Right lobe of liver (tissue), 6 donors: ENCODE measurements around the gene FGF5. TPM values are rescaled to one million over a fixed set of nuclear protein-coding genes. Genes with fewer than 3 reads are reported as not detected.

Experiments used
- ATAC-seq, 4 donors: fragments of 200-7000 bp; cut with Tn5 transposase; one replicate each; pipeline ENCODE4 v1.9.1; 2020; ENCODE audit warnings: mild to moderate bottlenecking in 4 of 4, moderate library complexity in 4 of 4
- DNase-seq, 3 donors: peaks; one replicate each; pipeline ENCODE4 v3.0.0-alpha.2; 2020
- H3K27ac ChIP-seq, 3 donors: fragments of 200-600 bp; one replicate each; pipeline ENCODE4 v1.8.0; 2022
- H3K27me3 ChIP-seq, 2 donors: fragments of 200-600 bp; one replicate each; pipeline ENCODE4 v1.8.0; 2022
- H3K36me3 ChIP-seq, 4 donors: fragments of 200-600 bp; sonication (generic) in 1 of 4; one replicate each; pipeline versions ENCODE4 v1.5.1 to v1.8.0; 2017 to 2022; ENCODE audit warnings: control low read depth in 1 of 4
- H3K4me1 ChIP-seq, 4 donors: fragments of 200-600 bp; sonication (generic) in 1 of 4; one replicate each; pipeline versions ENCODE4 v1.5.1 to v1.8.0; 2017 to 2022; ENCODE audit warnings: control low read depth in 1 of 4
- H3K4me3 ChIP-seq, 3 donors: fragments of 200-600 bp; one replicate each; pipeline ENCODE4 v1.8.0; 2022
- H3K9me3 ChIP-seq, 4 donors: fragments of 200-600 bp; sonication (generic) in 1 of 4; one replicate each; pipeline versions ENCODE4 v1.5.1 to v1.8.0; 2017 to 2022; ENCODE audit warnings: control low read depth in 1 of 4
- POLR2A ChIP-seq: fragments of 450-650 bp; IDR thresholded peaks from one replicate; pipeline ENCODE4 v1.6.1; 2017; ENCODE audit warnings: antibody characterized with exemption, mild to moderate bottlenecking
- WGBS: methylation state at CpG from one replicate; pipeline ENCODE4 v1.1.6; 2018; ENCODE audit warnings: low coverage, low lambda C conversion rate; ENCODE audit not compliant: insufficient coverage; ENCODE audit errors: missing lambda C conversion rate; 5-methylcytosine and 5-hydroxymethylcytosine counted together
- intact Hi-C, 2 donors: fragments of 100-400 bp; cut with DNase I; formaldehyde crosslinking; loops; one replicate each; pipeline versions ENCODE4 v1.11.2 to v1.14.1; 2022
- total RNA-seq, 6 experiments: library from RNA; depleted of rRNA in 2 of 6; stranded (reverse); fragments of >200 nt in 2 of 6; fragmentation: NEBNext Ultra II Directional in 3 of 6; extraction: Animal tissue kit (Norgen Biotek cat#: 25700) in 3 of 6; gene quantifications; one replicate each; pipeline versions ENCODE4 v1.1.0 to v1.2.4, GENCODE V29; 2016 to 2023
- TF ChIP-seq, protein P1 (sequence below), 4 donors: fragments of 200-600 bp in 3 of 4; fragments of 450-650 bp in 1 of 4; IDR thresholded peaks; one replicate each; pipeline versions ENCODE4 v1.5.1 to v1.8.0; 2016 to 2022; ENCODE audit warnings: antibody characterized with exemption in 4 of 4, mild to moderate bottlenecking in 2 of 4
- donor health status: DM: no; HTN: yes; CAD: no.
- donor health status: DM: no; HTN: no; CAD: no.
- donor health status: DM: no; HTN: no; CAD: no.
- donor health status: DM: no; HTN: yes; CAD: no.
- donor health status: DM: no; HTN: yes; CAD: no.

The FGF5 gene
- total RNA-seq, 6 experiments from 2014 or later, result not detected

DNA sequence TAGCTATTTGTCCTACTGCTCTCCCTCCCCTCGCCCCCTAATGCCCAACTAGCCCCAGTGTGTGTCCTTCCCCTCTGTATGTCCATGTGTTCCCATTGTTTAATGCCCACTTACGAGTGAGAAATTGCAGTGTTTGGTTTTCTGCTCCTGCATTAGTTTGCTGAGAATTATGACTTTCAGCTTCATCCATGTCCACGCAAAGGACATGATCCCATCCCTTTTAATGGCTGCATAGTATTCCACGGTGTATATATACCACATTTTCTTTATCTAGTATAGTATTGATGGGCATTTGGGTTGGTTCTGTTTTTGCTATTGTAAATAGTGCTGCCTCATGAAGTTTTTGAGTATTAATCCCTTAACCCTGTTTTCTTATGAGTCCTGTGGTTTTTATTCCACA, 35.4 kb downstream of the FGF5 start:
- Histone ChIP-seq H3K4me1 (no peaks in the 10 kb centered on the region), H3K4me3 (no peak overlapping the region), H3K36me3 (no peaks in the 10 kb centered on the region), H3K9me3 (no peaks in the 10 kb centered on the region), H3K27ac (no peak overlapping the region), H3K27me3 (peaks cover 0 to 5% of the 10 kb centered on the region in 2 donors)
- 70% methylated on average over 4 of the region's 4 CpGs for WGBS
- ATAC-seq, result no peak
- no peak for DNase-seq
- intact Hi-C loops, result no loop called here
- no peak for TF ChIP-seq POLR2A
- TF ChIP-seq, protein P1, sequence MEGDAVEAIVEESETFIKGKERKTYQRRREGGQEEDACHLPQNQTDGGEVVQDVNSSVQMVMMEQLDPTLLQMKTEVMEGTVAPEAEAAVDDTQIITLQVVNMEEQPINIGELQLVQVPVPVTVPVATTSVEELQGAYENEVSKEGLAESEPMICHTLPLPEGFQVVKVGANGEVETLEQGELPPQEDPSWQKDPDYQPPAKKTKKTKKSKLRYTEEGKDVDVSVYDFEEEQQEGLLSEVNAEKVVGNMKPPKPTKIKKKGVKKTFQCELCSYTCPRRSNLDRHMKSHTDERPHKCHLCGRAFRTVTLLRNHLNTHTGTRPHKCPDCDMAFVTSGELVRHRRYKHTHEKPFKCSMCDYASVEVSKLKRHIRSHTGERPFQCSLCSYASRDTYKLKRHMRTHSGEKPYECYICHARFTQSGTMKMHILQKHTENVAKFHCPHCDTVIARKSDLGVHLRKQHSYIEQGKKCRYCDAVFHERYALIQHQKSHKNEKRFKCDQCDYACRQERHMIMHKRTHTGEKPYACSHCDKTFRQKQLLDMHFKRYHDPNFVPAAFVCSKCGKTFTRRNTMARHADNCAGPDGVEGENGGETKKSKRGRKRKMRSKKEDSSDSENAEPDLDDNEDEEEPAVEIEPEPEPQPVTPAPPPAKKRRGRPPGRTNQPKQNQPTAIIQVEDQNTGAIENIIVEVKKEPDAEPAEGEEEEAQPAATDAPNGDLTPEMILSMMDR (IDR thresholded peaks at IDR 0.05), result no peak

DNA sequence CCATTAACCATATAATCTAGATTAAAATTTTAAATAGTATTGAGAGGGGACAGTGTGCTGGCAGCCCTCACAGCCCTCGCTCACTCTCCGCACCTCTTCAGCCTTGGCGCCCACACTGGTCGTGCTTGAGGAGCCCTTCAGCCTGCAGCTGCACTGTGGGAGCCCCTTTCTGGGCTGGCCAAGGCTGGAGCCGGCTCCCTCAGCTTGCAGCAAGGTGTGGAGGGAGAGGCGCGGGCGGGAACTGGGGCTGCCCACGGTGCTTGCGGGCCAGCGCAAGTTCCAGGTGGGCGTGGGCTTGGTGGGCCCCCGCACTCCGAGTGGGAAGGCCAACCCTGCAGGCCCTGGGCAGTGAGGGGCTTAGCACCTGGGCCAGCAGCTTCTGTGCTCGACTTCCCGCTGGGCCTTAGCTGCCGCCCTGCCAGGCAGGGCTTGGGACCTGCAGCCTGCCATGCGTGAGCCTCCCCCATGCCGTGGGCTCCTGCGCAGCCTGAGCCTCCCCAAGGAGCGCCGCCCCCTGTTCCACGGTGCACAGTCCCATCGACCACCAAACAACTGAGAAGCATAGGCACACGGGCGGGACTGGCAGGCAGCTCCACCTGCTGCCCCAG, 36.3 kb downstream of the FGF5 start:
- TF ChIP-seq, protein P1 (IDR thresholded peaks at IDR 0.05), result no peak
- no peak for TF ChIP-seq POLR2A
- no peak overlapping the region for H3K27ac ChIP-seq
- no peaks in the 10 kb centered on the region for H3K9me3 ChIP-seq
- peaks cover 0 to 5% of the 10 kb centered on the region in 2 donors for H3K27me3 ChIP-seq
- WGBS, result 63% methylated on average over 5 of the region's 26 CpGs
- intact Hi-C loops, result no loop called here
- ATAC-seq (no peak), DNase-seq (no peak)
- no peak overlapping the region for H3K4me3 ChIP-seq
- H3K36me3 ChIP-seq, result no peaks in the 10 kb centered on the region
- H3K4me1 ChIP-seq, result no peaks in the 10 kb centered on the region

DNA sequence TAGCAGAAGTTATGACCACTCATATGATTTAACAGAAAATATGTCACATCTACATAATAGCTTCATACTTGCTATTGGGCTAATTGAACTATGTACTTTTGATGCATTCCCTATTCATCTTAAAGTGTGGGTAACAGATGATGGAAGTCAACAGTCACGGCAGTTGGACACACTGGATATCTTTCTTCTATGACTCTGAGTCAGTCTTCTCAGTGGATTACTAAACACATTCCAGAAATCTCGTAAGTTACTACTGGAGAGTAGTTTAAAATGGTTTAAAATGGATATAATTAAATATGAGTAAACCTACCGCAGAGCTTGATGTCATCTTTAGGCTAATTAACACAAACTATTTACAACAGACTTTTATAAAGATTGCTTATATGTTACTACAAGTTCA, 39.0 kb downstream of the FGF5 start:
- H3K4me3 ChIP-seq, result no peak overlapping the region
- intact Hi-C loops, result no loop called here
- ATAC-seq, result no peak
- no peak for DNase-seq
- WGBS, result 62% methylated on average over 3 of the region's 3 CpGs
- TF ChIP-seq, protein P1 (IDR thresholded peaks at IDR 0.05), result no peak
- TF ChIP-seq POLR2A, result no peak
- H3K4me1 ChIP-seq, result no peaks in the 10 kb centered on the region
- peaks cover 0 to 5% of the 10 kb centered on the region in 2 donors for H3K27me3 ChIP-seq
- no peak overlapping the region for H3K27ac ChIP-seq
- no peaks in the 10 kb centered on the region for H3K9me3 ChIP-seq
- H3K36me3 ChIP-seq, result no peaks in the 10 kb centered on the region

DNA sequence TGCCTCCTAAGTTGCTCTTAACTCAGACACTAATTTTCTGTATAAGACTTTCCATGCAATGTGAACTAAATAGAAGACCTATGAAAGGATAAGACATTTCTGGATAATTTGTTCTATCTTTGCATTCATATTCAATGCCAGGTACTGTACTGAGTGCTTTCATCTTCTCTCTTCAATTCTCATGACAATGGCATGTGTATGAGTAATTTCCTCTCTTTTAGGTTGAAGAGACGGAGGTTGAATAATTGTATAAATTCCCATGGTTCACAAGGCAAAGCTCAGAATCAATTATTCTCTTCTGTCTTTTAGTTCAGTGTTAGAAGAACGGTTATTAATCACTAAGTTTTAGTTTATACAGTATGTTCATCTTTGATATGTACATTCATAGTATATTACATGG, 39.8 kb downstream of the FGF5 start:
- no peak for TF ChIP-seq POLR2A
- TF ChIP-seq, protein P1 (IDR thresholded peaks at IDR 0.05), result no peak
- H3K4me1 ChIP-seq, result no peaks in the 10 kb centered on the region
- no peak for DNase-seq
- no peak overlapping the region for H3K27ac ChIP-seq
- H3K27me3 ChIP-seq, result peaks cover 0 to 5% of the 10 kb centered on the region in 2 donors
- H3K9me3 ChIP-seq, result no peaks in the 10 kb centered on the region
- intact Hi-C loops, result no loop called here
- H3K4me3 ChIP-seq, result no peak overlapping the region
- 43% methylated on average over 2 of the region's 2 CpGs for WGBS
- no peak for ATAC-seq
- H3K36me3 ChIP-seq, result no peaks in the 10 kb centered on the region
